ENCODE data around the gene FAM50A. TPM values are rescaled to one million over a fixed set of nuclear protein-coding genes. Genes with fewer than 3 reads are reported as not detected.

Gene FAM50A
- total RNA-seq, 1 experiment from 2014 or later, result 75.9 TPM

GRCh38 chrX:154462396-154462795, 18.5 kb downstream of the FAM50A start:
- no peaks in the 10 kb centered on the region for H3K36me3 ChIP-seq (ENCODE audit: control insufficient read depth, insufficient read depth, low read length)

DNA sequence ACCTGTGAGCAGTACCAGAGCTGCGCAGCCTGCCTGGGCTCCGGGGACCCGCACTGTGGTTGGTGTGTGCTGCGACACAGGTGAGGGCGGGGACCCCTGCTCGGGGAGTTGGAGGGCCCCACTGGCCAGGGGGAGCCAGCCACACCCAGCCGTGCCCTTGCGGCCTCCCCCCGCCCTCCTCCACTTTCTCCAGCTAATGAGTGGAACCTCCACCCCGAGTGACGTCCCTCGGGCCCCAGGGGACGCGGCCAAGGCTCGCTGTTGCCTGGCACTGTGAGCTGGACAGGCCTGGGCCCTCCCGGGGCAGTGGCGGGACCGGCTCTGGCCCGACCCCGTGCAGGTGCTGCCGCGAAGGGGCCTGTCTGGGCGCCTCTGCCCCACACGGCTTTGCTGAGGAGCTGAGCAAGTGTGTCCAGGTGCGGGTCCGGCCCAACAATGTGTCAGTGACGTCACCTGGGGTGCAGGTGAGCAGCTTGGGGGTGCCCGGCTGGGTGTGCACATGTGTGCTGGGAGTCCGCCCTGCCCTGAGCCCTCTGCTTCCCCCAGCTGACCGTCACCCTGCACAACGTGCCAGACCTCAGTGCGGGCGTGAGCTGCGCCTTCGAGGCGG, 19.8 kb downstream of the FAM50A start:
- Mint-ChIP-seq H3K27ac (ENCODE audit: unreplicated experiment) (no peak overlapping the region), H3K9me3 (ENCODE audit: unreplicated experiment) (no peaks in the 10 kb centered on the region), H3K27me3 (ENCODE audit: insufficient read depth, unreplicated experiment) (no peaks in the 10 kb centered on the region), H3K36me3 (ENCODE audit: insufficient read depth, unreplicated experiment) (peaks cover 16% of the 10 kb centered on the region), H3K4me3 (ENCODE audit: unreplicated experiment) (no peak overlapping the region), H3K4me1 (ENCODE audit: low read depth, unreplicated experiment) (no peaks in the 10 kb centered on the region)
- Histone ChIP-seq H3K36me3 (ENCODE audit: control insufficient read depth, insufficient read depth, low read length) (no peaks in the 10 kb centered on the region), H3K4me1 (no peaks in the 10 kb centered on the region), H3K9me3 (no peaks in the 10 kb centered on the region), H3K27me3 (replicated peaks; ENCODE audit: control insufficient read depth, insufficient read depth, low read length) (no peaks in the 10 kb centered on the region), H3K4me3 (ENCODE audit: low read depth, low read length) (no peak overlapping the region)
- intact Hi-C loops (cut with micrococcal nuclease; ENCODE audit: unreplicated experiment), result no loop called here
- no TSS peak for BruUV-seq (replicated peaks)
- DNase-seq, result no peak
- ChIA-PET CTCF (no interaction called here), POLR2A (no interaction called here)
- TF ChIP-seq, protein P1, sequence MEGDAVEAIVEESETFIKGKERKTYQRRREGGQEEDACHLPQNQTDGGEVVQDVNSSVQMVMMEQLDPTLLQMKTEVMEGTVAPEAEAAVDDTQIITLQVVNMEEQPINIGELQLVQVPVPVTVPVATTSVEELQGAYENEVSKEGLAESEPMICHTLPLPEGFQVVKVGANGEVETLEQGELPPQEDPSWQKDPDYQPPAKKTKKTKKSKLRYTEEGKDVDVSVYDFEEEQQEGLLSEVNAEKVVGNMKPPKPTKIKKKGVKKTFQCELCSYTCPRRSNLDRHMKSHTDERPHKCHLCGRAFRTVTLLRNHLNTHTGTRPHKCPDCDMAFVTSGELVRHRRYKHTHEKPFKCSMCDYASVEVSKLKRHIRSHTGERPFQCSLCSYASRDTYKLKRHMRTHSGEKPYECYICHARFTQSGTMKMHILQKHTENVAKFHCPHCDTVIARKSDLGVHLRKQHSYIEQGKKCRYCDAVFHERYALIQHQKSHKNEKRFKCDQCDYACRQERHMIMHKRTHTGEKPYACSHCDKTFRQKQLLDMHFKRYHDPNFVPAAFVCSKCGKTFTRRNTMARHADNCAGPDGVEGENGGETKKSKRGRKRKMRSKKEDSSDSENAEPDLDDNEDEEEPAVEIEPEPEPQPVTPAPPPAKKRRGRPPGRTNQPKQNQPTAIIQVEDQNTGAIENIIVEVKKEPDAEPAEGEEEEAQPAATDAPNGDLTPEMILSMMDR (IDR thresholded peaks at IDR 0.05; ENCODE audit: insufficient read depth in 1 of 2, low read depth in 1 of 2, low read length in 1 of 2, severe bottlenecking in 1 of 2, unreplicated experiment in 1 of 2), result no peak

More at GRCh38 chrX:154462396-154462795, 18.5 kb downstream of the FAM50A start:
- Mint-ChIP-seq H3K27ac (ENCODE audit: unreplicated experiment) (no peak overlapping the region), H3K27me3 (ENCODE audit: insufficient read depth, unreplicated experiment) (no peaks in the 10 kb centered on the region), H3K36me3 (ENCODE audit: insufficient read depth, unreplicated experiment) (peaks cover 20% of the 10 kb centered on the region), H3K4me1 (ENCODE audit: low read depth, unreplicated experiment) (no peaks in the 10 kb centered on the region), H3K4me3 (ENCODE audit: unreplicated experiment) (no peak overlapping the region), H3K9me3 (ENCODE audit: unreplicated experiment) (no peaks in the 10 kb centered on the region)
- no peak for DNase-seq
- intact Hi-C loops (cut with micrococcal nuclease; ENCODE audit: unreplicated experiment), result no loop called here
- no peaks in the 10 kb centered on the region for H3K4me1 ChIP-seq
- no peak overlapping the region for H3K4me3 ChIP-seq (ENCODE audit: low read depth, low read length)
- ChIA-PET POLR2A (no interaction called here), CTCF (no interaction called here)
- TF ChIP-seq, protein P1 (IDR thresholded peaks at IDR 0.05; ENCODE audit: insufficient read depth in 1 of 2, low read depth in 1 of 2, low read length in 1 of 2, severe bottlenecking in 1 of 2, unreplicated experiment in 1 of 2), result no peak
- H3K27me3 ChIP-seq (replicated peaks; ENCODE audit: control insufficient read depth, insufficient read depth, low read length), result no peaks in the 10 kb centered on the region
- BruUV-seq (replicated peaks), result no TSS peak
- no peaks in the 10 kb centered on the region for H3K9me3 ChIP-seq

GRCh38 chrX:154464806-154465365, 20.9 kb downstream of the FAM50A start:
- no peaks in the 10 kb centered on the region for H3K36me3 ChIP-seq (ENCODE audit: control insufficient read depth, insufficient read depth, low read length)
- TF ChIP-seq, protein P1 (IDR thresholded peaks at IDR 0.05; ENCODE audit: insufficient read depth in 1 of 2, low read depth in 1 of 2, low read length in 1 of 2, severe bottlenecking in 1 of 2, unreplicated experiment in 1 of 2), result no peak

More at GRCh38 chrX:154464806-154465365, 20.9 kb downstream of the FAM50A start:
- no peak overlapping the region for H3K4me3 Mint-ChIP-seq (ENCODE audit: unreplicated experiment)
- Histone ChIP-seq H3K4me1 (no peaks in the 10 kb centered on the region), H3K27me3 (replicated peaks; ENCODE audit: control insufficient read depth, insufficient read depth, low read length) (no peaks in the 10 kb centered on the region), H3K9me3 (no peaks in the 10 kb centered on the region), H3K4me3 (ENCODE audit: low read depth, low read length) (no peak overlapping the region)
- H3K4me1 Mint-ChIP-seq (ENCODE audit: low read depth, unreplicated experiment), result no peaks in the 10 kb centered on the region
- intact Hi-C loops (cut with micrococcal nuclease; ENCODE audit: unreplicated experiment), result no loop called here
- no peak for DNase-seq
- no peaks in the 10 kb centered on the region for H3K27me3 Mint-ChIP-seq (ENCODE audit: insufficient read depth, unreplicated experiment)
- BruUV-seq (replicated peaks), result no TSS peak
- H3K27ac Mint-ChIP-seq (ENCODE audit: unreplicated experiment), result no peak overlapping the region
- CTCF ChIA-PET, result no interaction called here
- peaks cover 16% of the 10 kb centered on the region for H3K36me3 Mint-ChIP-seq (ENCODE audit: insufficient read depth, unreplicated experiment)
- POLR2A ChIA-PET, result no interaction called here
- H3K9me3 Mint-ChIP-seq (ENCODE audit: unreplicated experiment), result no peaks in the 10 kb centered on the region

Data from Caco-2 (cell line).